Daoy (cell line): ENCODE results near the gene TPCN2. TPM values are rescaled to one million over a fixed set of nuclear protein-coding genes. Genes with fewer than 3 reads are reported as not detected.

Experiments used
- DNase-seq: peaks from one replicate; pipeline ENCODE4 v3.0.0-alpha.2; 2015; ENCODE audit warnings: low read depth
- total RNA-seq: library from RNA; depleted of rRNA; stranded (reverse); fragments of >200 nt; shearing (Covaris generic); gene quantifications from 2 replicates; pipeline ENCODE4 v1.2.3, GENCODE V29; 2014

The TPCN2 gene
- total RNA-seq, 1 experiment from 2014 or later: 3.3 TPM

- no peak for DNase-seq
Measured at GRCh38 chr11:69057236-69057635, 8.5 kb downstream of the TPCN2 start.

DNA sequence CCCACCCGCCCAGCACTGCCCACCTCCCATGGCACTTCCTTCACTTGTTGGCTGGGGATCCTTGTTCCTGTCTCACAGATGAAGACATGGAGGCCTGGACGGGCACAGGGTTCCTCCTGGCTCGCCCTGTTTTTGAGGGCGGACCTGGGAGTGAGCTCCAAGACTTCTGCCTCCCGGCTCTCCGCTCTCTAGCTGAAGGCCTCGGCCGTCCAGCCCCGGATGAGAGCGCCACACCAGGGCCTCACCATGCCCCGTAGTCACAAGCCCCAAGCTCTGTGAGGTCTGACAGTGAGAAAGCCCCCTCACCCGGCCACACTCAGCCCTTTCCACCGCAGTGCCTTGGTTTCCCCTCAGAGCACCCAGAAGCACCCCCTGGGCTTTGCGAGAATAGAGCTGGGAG lies 9.1 kb downstream of the TPCN2 start:
- no peak for DNase-seq

GRCh38 chr11:69058511-69059270 lies 10.0 kb downstream of the TPCN2 start:
- no peak for DNase-seq

DNA sequence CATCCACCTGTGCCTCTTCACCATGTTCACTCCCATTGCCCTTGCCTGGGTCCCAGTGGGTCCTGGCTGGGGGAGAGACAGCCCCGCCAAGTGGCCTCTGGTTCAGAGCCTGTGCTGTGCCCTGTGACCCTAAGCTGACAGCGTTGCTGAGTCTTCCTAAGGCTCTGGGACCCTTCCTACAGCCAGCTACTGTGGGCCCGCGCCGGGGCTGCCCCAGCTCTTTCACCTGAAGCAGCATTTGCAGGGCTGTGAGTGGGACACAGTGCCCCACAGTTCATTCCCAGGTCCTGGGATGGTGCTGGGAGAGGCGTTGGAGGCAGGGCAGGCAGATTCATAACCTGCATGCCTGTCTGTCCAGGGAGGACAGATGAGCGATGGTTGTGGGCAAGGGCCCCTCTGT lies 10.7 kb downstream of the TPCN2 start:
- DNase-seq: no peak

DNA sequence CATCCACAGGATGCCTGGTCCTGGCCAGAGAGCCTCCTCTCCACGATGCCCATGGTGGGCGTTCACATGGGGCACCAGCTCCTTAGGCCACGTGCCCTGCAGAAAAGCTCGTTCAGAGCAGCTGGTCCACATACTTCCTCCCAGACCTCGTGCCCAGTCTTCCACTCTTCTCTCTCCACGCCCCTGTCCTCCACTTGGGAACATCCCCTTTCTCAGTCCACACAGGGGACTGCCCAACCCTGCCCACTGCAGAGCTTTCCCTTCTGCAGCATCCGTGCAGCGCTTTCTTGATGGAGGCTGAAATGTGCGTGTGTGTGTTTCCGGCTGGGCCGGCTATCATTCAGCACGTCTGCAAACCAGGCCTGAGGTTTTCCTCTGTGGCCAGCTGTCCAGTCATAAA lies 11.3 kb downstream of the TPCN2 start:
- DNase-seq: no peak

- DNase-seq: no peak
Measured at GRCh38 chr11:69060806-69061712, 12.3 kb downstream of the TPCN2 start.

- no peak for DNase-seq
Measured at GRCh38 chr11:69061713-69062053, 13.0 kb downstream of the TPCN2 start.

DNA sequence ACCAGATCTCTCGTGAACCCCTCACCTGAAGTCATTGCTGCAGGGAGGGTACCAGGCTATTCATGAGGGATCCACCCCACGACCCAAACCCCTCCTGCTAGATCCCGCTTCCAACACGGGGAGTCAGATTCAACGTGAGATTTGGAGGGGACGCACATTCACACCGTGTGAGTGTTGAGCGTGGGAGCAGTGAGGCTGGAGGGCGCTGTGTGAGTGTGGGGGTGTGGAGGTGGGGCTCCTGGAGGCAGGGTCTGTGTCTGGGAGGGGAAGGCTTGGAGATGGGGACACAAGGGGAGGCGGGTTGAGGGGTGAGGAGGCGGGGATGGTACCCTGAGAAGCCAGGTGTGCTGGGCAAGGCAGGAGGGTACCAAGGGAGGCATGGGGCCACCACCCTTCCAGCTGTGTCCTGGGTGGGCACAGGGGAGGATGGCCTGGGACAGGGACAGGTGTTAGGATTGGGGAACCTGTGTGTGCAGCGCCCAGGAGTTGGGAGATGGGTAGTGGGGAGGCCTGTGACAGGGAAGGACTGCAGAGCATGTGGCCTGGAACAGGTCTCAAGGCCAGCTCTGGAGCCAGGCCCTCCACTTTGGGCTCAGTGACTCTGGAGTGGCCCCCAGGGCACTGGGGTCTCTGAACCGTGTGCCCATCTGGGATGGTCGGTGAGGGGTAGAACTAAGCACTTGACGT lies 13.6 kb downstream of the TPCN2 start:
- DNase-seq: no peak

GRCh38 chr11:69062873-69063651 lies 14.3 kb downstream of the TPCN2 start:
- no peak for DNase-seq

GRCh38 chr11:69063652-69064260 lies 15.0 kb downstream of the TPCN2 start:
- DNase-seq: no peak

- no peak for DNase-seq
Measured at GRCh38 chr11:69064394-69064957, 15.7 kb downstream of the TPCN2 start.

DNA sequence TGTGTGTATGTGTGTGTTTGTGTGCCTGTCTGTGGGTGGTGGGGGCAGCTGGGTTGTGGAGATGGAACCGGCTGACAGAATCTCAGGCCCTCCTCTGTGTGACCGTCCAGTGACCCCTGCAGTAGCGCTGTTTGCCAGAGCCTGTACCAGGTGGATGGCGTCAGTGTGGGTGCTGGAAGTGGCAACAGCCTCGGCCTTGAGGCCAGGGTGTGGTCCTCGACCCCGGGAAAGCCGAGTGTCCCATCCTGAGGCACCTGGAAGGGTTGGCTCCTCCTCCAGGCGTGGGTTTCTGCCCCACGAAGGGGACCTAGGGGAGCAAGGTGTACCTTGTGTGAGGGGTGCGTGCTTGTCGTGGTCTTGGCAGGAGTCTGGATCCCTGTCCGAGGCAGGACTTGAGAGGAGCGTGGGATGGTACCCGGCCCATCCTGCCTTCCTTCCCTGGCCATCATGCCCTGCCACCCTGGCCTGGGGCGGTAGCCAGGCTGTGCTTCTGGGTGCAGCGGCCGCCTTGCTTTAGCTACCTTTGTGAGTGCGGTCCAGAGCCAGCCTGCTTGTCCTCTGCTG lies 16.5 kb downstream of the TPCN2 start:
- no peak for DNase-seq

DNA sequence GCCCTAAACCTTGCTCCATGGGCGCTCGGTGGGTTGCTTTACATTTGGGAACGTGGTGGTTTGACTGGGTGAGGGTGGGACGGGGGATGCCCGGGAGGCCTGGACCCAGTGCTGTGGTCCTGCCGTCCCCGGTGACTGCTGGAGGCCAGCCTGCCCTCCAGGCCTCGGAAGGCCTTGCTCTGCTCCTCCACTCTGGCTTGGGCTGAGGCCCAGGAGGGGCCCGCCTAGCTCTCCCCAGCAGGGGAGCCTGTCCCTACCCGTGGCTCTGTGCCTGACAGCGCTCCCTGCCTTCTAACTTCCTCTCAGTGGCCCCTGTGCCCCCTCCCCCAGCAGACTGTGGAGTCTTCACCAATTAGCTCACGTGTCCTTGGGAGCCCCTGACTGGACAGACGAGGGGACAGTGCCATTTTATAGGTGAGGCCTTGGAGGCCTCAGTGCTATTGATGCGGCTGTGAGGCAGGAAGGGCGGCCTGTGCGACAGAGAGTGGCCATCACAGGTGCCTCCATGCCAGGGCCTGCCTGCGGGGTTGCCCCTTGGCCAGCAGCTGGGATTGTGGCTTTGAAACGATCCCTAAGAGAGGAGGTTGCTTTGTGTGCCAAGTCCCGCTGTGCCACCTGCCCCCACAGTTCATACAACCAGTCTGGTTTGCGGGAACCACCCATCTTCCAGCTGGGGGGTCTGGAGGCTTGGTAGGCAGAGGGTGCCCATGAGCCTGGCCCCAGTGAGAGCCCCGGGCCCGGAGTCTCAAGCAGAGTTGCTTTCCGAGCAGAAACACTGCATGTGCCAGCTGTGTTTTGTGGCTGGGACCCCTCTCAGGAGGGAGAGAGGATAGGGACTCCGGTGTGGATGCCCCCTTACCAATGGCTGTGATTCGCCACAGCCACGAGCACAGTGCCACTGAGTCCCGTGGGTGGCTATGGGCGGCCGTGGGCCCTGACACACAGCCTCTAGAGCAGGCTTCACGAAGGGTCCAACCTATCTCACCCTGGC lies 17.7 kb downstream of the TPCN2 start:
- no peak for DNase-seq

DNA sequence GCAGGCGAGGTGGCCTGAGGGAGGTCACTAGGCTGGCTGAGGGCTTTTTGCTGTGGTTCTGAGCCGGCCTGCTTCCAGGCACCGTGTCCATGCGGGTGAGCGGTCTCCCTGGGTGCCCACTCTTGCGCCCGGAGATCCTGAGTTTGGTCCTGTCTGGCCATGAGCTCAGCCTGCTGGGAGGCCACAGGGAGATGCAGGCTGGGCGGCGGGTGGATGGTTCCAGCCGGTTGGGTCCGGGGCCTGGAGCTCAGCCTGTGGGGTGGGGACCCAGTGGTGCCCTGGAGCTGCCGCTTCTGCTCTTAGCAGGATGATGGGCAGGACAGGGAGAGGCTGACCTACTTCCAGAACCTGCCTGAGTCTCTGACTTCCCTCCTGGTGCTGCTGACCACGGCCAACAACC lies 18.5 kb downstream of the TPCN2 start:
- DNase-seq: no peak

DNA sequence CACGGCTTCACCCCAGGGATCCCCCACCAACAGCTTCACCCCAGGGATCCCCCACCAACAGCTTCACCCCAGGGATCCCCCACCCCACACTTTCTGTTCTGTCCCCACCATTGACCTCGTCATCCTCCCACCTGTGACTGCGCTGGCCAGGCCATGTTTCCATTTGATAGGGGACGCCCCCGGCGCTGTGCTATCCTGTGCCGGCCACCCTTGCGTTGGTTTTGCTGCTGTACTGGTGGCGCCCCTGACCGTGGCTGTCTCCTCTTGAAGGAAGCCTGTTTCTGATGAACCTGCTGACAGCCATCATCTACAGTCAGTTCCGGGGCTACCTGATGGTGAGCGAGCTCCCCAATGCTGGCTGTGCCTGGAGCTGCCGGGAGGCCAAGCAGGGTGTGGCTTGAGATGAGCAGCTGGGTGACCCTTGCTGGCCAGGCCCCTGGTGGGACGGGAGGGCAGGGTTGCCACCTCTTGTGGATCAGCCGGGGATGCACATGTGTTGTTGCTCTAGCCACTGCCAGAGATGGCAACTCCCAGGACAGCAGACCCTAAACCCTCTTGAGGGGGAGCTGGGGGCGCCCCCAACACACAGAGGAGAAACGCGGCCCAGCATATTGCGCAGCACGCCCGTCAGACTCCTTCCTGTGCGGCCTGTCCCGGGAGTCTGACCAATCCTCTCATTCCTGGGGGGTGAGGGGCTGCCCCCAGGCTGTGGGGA lies 22.5 kb downstream of the TPCN2 start:
- no peak for DNase-seq

DNA sequence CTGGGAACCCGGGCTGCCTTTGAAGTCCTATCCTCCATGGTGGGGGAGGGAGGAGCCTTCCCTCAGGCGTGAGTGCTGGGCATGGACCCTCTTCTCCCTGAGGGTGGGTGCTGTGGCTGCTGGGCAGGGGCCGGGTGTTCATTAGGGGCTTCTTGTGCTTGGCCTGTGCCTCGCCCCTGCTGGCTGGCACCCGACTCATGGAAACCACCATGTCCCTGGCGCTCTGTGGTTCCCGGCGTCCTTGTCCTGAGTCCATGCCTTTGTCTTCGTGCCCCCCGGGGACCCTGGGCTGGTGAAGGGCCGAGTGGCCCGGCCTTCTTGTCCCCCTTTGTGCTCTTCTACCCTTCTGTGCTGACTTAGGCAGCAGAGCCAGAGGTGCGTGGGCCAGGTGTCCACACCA lies 23.2 kb downstream of the TPCN2 start:
- DNase-seq: no peak

- no peak for DNase-seq
Measured at GRCh38 chr11:69073469-69073868, 24.7 kb downstream of the TPCN2 start.

GRCh38 chr11:69074375-69075140 lies 25.8 kb downstream of the TPCN2 start:
- DNase-seq: no peak
